Chondrocyte (in vitro differentiated cells): Measurements from ENCODE around the gene B4GALT4. TPM values are rescaled to one million over a fixed set of nuclear protein-coding genes. Genes with fewer than 3 reads are reported as not detected.
"Not testable (repeated sequence)": the region's sequence is repeated elsewhere in the genome, so short reads cannot be mapped to it uniquely, and the experiment has no call there.

Experiments
- DNase-seq: peaks from one replicate; pipeline ENCODE4 v3.0.0; 2021; ENCODE audit warnings: mixed read lengths, low spot score
- H3K27ac Mint-ChIP-seq: one replicate; pipeline ENCODE4 v1.8.0; 2021; ENCODE audit warnings: mild to moderate bottlenecking, moderate library complexity, mixed read lengths; ENCODE audit not compliant: unreplicated experiment
- H3K27me3 Mint-ChIP-seq: 2 replicates; pipeline ENCODE4 v1.8.0; 2021; ENCODE audit warnings: low read depth, mixed read lengths
- H3K36me3 Mint-ChIP-seq: 2 replicates; pipeline ENCODE4 v1.8.0; 2021; ENCODE audit warnings: low read depth, mixed read lengths
- H3K4me1 Mint-ChIP-seq: 2 replicates; pipeline ENCODE4 v1.8.0; 2021; ENCODE audit warnings: low read depth, mild to moderate bottlenecking, mixed read lengths
- H3K4me3 Mint-ChIP-seq: one replicate; pipeline ENCODE4 v1.8.0; 2021; ENCODE audit warnings: mild to moderate bottlenecking, moderate library complexity, mixed read lengths; ENCODE audit not compliant: unreplicated experiment
- H3K9me3 Mint-ChIP-seq: 2 replicates; pipeline ENCODE4 v1.8.0; 2021; ENCODE audit warnings: low read depth, mixed read lengths
- total RNA-seq: library from RNA; stranded (reverse); gene quantifications from 3 replicates; pipeline ENCODE4 v1.2.1, GENCODE V29; 2021
- TF ChIP-seq, protein P1 (sequence below): fragments of 200-600 bp; sonication (generic); IDR thresholded peaks from 2 replicates; pipeline ENCODE4 v1.5.0; 2021; ENCODE audit warnings: antibody characterized with exemption, mild to moderate bottlenecking, moderate library complexity

Gene B4GALT4
- total RNA-seq, 1 donor from 2014 or later, result 25.8 TPM

- TF ChIP-seq, protein P1, sequence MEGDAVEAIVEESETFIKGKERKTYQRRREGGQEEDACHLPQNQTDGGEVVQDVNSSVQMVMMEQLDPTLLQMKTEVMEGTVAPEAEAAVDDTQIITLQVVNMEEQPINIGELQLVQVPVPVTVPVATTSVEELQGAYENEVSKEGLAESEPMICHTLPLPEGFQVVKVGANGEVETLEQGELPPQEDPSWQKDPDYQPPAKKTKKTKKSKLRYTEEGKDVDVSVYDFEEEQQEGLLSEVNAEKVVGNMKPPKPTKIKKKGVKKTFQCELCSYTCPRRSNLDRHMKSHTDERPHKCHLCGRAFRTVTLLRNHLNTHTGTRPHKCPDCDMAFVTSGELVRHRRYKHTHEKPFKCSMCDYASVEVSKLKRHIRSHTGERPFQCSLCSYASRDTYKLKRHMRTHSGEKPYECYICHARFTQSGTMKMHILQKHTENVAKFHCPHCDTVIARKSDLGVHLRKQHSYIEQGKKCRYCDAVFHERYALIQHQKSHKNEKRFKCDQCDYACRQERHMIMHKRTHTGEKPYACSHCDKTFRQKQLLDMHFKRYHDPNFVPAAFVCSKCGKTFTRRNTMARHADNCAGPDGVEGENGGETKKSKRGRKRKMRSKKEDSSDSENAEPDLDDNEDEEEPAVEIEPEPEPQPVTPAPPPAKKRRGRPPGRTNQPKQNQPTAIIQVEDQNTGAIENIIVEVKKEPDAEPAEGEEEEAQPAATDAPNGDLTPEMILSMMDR, result no peak
- Mint-ChIP-seq H3K36me3 (no peaks in the 10 kb centered on the region), H3K27ac (no peak overlapping the region), H3K4me1 (peaks cover 13% of the 10 kb centered on the region), H3K27me3 (peaks cover 2% of the 10 kb centered on the region), H3K4me3 (no peak overlapping the region), H3K9me3 (no peaks in the 10 kb centered on the region)
- no peak for DNase-seq
These were observed 64.6 kb downstream of the B4GALT4 start for GRCh38 chr3:119175872-119176756.

DNA sequence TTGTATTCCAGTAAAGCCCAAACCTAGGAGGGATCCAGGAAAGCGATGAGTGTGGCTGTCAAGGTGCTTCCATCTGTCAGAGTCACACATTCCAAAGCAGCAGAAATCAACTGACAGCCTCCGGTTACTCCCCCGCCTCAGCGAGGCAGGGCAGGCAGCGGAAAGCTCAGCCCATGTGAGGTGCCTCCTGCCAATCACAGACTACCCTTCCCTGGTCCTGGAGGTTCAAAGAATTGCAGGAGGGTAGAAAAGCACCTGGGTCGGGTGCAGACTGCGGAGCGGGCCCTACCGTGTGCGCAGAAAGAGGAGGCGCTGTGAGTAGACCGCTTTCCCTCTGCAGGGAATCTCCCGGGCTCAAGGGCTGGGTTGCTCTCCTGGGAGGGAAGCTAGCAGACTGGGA, 67.4 kb downstream of the B4GALT4 start, which contains the start of gene UPK1B:
Gene UPK1B (plus strand): TSS at position 274 of the 400 bp plus-strand sequence. CDS start 13,144 bp downstream, outside the sequence.
- Mint-ChIP-seq H3K9me3 (no peaks in the 10 kb centered on the region), H3K4me1 (peaks cover 13% of the 10 kb centered on the region), H3K36me3 (no peaks in the 10 kb centered on the region), H3K27ac (no peak within 1 kb of the TSS), H3K27me3 (peaks cover 2% of the 10 kb centered on the region), H3K4me3 (no peak within 1 kb of the TSS)
- TF ChIP-seq, protein P1, result no peak
- DNase-seq, result no peak

DNA sequence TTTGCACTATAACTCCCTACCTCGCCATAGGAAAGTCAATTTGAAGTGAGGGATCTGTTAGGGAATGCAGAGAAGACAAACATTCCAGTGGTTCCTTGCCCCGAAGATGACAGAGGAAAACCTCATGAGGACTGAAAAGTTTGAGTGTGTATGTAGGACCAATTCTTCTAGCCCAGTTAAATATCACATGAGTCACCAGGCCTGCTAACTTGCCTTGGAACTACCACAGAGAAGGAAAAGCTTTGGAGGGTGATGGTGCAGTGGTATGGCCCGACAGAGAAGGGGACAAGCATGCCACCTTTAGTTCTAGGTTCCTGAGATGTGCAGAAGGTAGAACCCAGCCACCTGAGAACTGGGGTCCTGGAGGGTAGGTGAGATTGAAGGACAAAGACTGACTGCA, 69.9 kb downstream of the B4GALT4 start:
- peaks cover 2% of the 10 kb centered on the region for H3K27me3 Mint-ChIP-seq
- H3K36me3 Mint-ChIP-seq, result no peaks in the 10 kb centered on the region
- H3K27ac Mint-ChIP-seq, result no peak overlapping the region
- H3K4me3 Mint-ChIP-seq, result no peak overlapping the region
- peaks cover 4% of the 10 kb centered on the region for H3K4me1 Mint-ChIP-seq
- no peak for DNase-seq
- TF ChIP-seq, protein P1, result no peak
- peaks cover 3% of the 10 kb centered on the region for H3K9me3 Mint-ChIP-seq

DNA sequence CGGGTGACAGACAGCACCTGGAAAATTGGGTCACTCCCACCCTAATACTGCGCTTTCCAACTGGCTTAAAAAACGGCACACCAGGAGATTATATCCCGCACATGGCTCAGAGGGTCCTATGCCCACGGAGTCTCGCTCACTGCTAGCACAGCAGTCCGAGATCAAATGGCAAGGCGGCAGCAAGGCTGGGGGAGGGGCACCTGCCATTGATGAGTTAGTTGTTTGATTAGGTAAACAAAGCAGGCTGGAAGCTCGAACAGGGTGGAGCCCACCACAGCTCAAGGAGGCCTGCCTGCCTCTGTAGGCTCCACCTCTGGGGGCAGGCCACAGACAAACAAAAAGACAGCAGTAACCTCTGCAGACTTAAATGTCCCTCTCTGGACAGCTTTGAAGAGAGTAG, 75.9 kb downstream of the B4GALT4 start:
- peaks cover 16% of the 10 kb centered on the region for H3K9me3 Mint-ChIP-seq
- H3K36me3 Mint-ChIP-seq, H3K27me3 Mint-ChIP-seq, H3K27ac Mint-ChIP-seq, DNase-seq, H3K4me3 Mint-ChIP-seq, H3K4me1 Mint-ChIP-seq: not testable (repeated sequence)

Other genes with a start within 250 kb of the B4GALT4 start
- gene IGSF11, start 206.0 kb downstream of the B4GALT4 start, total RNA-seq, result not detected in 3 replicates
- not detected in 3 replicates for gene TEX55, start 94.7 kb downstream of the B4GALT4 start, total RNA-seq
- not detected in 3 replicates for gene UPK1B, start 67.3 kb downstream of the B4GALT4 start, total RNA-seq
- 35.2 to 50.3 TPM (median 37.1 TPM) in 3 replicates for gene ARHGAP31, start 53.5 kb upstream of the B4GALT4 start, total RNA-seq
- gene TMEM39A, start 222.7 kb upstream of the B4GALT4 start, total RNA-seq, result 55.9 to 73.1 TPM (median 58.5 TPM) in 3 replicates
- 17.9 to 21.5 TPM (median 20.3 TPM) in 3 replicates for gene POGLUT1, start 228.1 kb upstream of the B4GALT4 start, total RNA-seq